ENCODE results near the gene GPA33.
A peak's percentile ranks its signal among the peaks of the same experiment; 100 is the strongest.
"Not testable (repeated sequence)": the region's sequence is repeated elsewhere in the genome, so short reads cannot be mapped to it uniquely, and the experiment has no call there.

Gene GPA33

DNA sequence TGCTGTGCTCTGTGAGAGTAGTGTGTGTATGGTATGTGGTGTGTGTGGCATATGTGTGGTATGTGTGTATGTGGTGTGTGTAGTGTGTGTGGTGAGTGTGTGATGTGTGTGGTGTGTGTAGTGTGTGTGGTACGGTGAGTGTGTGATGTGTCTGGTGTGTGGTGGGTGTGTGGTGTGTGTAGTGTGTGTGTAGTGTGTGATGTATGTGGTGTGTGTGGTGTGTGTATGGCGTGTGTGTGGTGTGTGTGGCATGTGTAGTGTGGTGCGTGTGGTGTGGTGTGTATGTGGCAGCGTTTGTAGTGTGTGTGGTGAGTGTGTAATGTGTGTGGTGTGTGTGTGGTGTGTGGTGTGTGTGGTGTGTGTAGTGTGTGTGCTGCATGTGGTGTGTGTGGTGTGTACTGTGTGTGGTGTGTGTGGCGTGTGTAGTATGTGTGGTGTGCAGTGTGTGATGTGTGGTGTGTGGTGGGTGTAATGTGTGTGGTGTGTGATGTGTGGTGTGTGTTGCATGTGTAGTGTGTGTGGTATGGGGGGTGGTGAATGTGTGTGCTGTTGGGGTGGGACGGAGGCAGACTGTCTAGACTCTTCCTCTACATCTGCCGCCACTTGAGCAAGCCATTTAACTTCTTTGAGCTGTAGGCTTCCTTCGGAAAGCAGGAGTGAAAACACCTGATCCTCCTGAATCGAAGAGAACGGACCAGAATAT lies 33.5 kb downstream of the GPA33 start:
- no peak for DNase-seq (ENCODE audit: low spot score)

- DNase-seq (ENCODE audit: low spot score): no peak
Observed at GRCh38 chr1:167054946-167055630, 35.1 kb downstream of the GPA33 start.

DNA sequence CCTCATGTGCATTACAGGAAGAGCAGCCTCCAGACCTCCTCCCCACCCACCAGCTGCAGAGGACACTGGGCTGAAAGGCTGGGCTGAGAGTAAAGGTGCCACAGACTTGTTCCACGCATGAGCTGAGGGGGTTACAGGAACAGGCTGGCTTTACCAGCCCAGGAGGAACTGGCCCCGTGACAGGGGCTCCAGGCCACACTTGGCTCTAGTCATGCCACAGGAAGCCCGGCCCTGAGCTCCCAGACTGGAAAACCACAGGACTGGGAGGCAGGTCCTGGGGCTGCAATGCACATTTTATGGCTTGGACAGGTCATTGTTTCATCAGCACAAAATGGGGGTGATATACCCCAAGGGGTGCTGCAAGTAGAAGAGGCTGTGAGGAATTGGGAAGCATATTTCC lies 35.6 kb downstream of the GPA33 start:
- DNase-seq (ENCODE audit: low spot score): no peak

GRCh38 chr1:167052389-167052788 lies 37.8 kb downstream of the GPA33 start:
- DNase-seq (ENCODE audit: low spot score): no peak

GRCh38 chr1:167051907-167052306 lies 38.3 kb downstream of the GPA33 start:
- no peak for DNase-seq (ENCODE audit: low spot score)

- peak; percentile 62 for DNase-seq (ENCODE audit: low spot score)
Observed at GRCh38 chr1:167043752-167044488, 46.3 kb downstream of the GPA33 start.

DNA sequence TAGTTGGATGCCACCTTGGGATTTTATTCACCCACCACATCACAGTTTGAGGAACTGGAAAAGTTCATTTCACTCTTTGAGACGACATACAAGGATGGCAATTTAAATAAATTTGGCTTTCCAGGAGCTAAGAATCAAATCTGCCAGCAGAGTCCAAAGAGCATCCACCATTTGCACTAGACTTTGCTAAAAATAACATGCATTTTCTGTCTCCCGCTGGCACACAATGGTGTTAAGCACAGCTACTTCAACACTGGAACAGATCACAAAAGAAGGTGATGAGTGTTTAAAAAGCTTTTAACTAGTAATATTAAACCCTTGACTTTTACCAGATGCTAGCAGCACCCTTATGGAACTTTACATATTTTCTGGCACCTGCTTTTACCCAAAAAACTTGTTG lies 56.5 kb downstream of the GPA33 start:
- no peak for DNase-seq (ENCODE audit: low spot score)

- not testable (repeated sequence) for DNase-seq (ENCODE audit: low spot score)
Observed at GRCh38 chr1:167029553-167029952, 60.6 kb downstream of the GPA33 start.

DNA sequence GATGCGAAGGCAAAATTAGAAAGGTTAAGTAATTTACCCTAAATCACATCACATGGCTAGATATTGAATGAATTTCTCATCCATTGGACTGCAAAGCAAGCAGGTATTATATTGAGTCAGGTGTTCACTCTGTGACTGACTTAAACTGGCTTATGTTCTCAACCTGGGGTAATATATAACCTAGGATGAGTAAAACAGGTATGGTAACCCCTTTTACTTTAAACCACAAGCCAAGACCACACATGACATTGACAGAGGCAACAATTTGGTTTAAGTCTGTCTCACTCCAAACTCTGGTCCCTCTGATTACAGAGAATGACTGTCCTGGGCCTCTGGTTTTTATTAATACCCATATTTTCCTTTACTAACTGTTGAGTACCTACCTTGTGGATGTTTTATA lies 67.8 kb downstream of the GPA33 start:
- DNase-seq (ENCODE audit: low spot score): no peak

- no peak for DNase-seq (ENCODE audit: low spot score)
Observed at GRCh38 chr1:167016100-167016750, 74.0 kb downstream of the GPA33 start.

- no peak for DNase-seq (ENCODE audit: low spot score)
Observed at GRCh38 chr1:167013108-167013929, 76.9 kb downstream of the GPA33 start.

GRCh38 chr1:167012570-167012969 lies 77.6 kb downstream of the GPA33 start:
- DNase-seq (ENCODE audit: low spot score): no peak

GRCh38 chr1:167011560-167012191 lies 78.5 kb downstream of the GPA33 start:
- no peak for DNase-seq (ENCODE audit: low spot score)

GRCh38 chr1:167003711-167004110 lies 86.5 kb downstream of the GPA33 start:
- DNase-seq (ENCODE audit: low spot score): no peak
